ENCODE data around the gene OSBPL9.

DNA sequence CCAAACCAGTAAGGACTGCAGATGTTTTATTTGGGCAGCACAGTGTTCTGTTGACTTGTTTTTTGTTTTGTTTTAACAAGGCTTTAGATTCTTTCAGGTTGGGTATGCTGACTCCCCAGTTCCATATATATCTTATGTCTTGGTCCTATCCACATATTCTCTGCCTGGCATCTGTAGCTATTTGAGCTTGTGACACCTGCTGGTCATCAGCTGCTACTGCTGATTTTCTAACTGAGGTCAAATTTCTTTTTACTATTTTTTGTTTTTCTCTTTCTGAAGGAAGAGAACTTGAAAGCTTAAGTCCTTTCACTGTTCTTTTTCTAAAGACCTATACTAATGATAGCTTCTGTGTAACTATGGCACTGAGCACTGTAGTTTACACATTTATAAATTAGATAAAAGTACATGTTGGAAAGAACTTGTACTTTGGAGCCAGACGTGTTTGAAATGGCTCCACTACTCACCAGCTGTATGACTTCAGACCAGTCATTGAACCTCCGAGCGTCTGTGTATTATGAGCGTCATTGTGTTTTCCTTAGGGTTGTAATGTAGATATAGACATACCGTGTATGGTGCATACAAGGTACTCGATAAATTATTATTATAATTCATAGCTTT lies 152.2 kb downstream of the OSBPL9 start:
- no peak for TF ChIP-seq PBX3 (IDR thresholded peaks at IDR 0.05; ENCODE audit: insufficient replicate concordance, low read depth, low read length)
- TF ChIP-seq, protein P1, sequence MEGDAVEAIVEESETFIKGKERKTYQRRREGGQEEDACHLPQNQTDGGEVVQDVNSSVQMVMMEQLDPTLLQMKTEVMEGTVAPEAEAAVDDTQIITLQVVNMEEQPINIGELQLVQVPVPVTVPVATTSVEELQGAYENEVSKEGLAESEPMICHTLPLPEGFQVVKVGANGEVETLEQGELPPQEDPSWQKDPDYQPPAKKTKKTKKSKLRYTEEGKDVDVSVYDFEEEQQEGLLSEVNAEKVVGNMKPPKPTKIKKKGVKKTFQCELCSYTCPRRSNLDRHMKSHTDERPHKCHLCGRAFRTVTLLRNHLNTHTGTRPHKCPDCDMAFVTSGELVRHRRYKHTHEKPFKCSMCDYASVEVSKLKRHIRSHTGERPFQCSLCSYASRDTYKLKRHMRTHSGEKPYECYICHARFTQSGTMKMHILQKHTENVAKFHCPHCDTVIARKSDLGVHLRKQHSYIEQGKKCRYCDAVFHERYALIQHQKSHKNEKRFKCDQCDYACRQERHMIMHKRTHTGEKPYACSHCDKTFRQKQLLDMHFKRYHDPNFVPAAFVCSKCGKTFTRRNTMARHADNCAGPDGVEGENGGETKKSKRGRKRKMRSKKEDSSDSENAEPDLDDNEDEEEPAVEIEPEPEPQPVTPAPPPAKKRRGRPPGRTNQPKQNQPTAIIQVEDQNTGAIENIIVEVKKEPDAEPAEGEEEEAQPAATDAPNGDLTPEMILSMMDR (IDR thresholded peaks at IDR 0.05 in 2 of 3, conservative IDR thresholded peaks at IDR 0.05 in 1 of 3; ENCODE audit: control insufficient read depth in 2 of 3, extremely low read depth in 1 of 3, insufficient read depth in 1 of 3, low read depth in 3 of 3, low read length in 3 of 3): peak; percentile 58 to 74 (median 69)
- TF ChIP-seq EZH2 (IDR thresholded peaks at IDR 0.05; ENCODE audit: borderline replicate concordance, control insufficient read depth, low read depth, low read length): no peak
- no peak for TF ChIP-seq POLR2A (IDR thresholded peaks at IDR 0.05; ENCODE audit: low read depth, low read length)
- no peak for TF ChIP-seq CHD2 (IDR thresholded peaks at IDR 0.05; ENCODE audit: borderline replicate concordance, low read depth, low read length)
- TF ChIP-seq KDM1A (IDR thresholded peaks at IDR 0.05; ENCODE audit: borderline replicate concordance): no peak
- TF ChIP-seq, protein P2, sequence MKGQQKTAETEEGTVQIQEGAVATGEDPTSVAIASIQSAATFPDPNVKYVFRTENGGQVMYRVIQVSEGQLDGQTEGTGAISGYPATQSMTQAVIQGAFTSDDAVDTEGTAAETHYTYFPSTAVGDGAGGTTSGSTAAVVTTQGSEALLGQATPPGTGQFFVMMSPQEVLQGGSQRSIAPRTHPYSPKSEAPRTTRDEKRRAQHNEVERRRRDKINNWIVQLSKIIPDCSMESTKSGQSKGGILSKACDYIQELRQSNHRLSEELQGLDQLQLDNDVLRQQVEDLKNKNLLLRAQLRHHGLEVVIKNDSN (IDR thresholded peaks at IDR 0.05; ENCODE audit: borderline replicate concordance, extremely low read length, insufficient read depth, low read depth, low read length): no peak
- TF ChIP-seq, protein P3, sequence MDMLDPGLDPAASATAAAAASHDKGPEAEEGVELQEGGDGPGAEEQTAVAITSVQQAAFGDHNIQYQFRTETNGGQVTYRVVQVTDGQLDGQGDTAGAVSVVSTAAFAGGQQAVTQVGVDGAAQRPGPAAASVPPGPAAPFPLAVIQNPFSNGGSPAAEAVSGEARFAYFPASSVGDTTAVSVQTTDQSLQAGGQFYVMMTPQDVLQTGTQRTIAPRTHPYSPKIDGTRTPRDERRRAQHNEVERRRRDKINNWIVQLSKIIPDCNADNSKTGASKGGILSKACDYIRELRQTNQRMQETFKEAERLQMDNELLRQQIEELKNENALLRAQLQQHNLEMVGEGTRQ (IDR thresholded peaks at IDR 0.05; ENCODE audit: borderline replicate concordance, low read depth, low read length): no peak
- TF ChIP-seq ZBTB11 (CRISPR knock-in tag; IDR thresholded peaks at IDR 0.05): no peak
- TF ChIP-seq EP300 (IDR thresholded peaks at IDR 0.05; ENCODE audit: borderline replicate concordance in 1 of 2, control insufficient read depth in 1 of 2, low read depth in 2 of 2, low read length in 2 of 2): no peak
- TF ChIP-seq ELK1 (IDR thresholded peaks at IDR 0.05; ENCODE audit: low read depth, low read length): no peak
- TF ChIP-seq ZNF274 (IDR thresholded peaks at IDR 0.05; ENCODE audit: insufficient read depth, insufficient read length): no peak
